ENCODE data around the gene NUDT1.

The NUDT1 gene

DNA sequence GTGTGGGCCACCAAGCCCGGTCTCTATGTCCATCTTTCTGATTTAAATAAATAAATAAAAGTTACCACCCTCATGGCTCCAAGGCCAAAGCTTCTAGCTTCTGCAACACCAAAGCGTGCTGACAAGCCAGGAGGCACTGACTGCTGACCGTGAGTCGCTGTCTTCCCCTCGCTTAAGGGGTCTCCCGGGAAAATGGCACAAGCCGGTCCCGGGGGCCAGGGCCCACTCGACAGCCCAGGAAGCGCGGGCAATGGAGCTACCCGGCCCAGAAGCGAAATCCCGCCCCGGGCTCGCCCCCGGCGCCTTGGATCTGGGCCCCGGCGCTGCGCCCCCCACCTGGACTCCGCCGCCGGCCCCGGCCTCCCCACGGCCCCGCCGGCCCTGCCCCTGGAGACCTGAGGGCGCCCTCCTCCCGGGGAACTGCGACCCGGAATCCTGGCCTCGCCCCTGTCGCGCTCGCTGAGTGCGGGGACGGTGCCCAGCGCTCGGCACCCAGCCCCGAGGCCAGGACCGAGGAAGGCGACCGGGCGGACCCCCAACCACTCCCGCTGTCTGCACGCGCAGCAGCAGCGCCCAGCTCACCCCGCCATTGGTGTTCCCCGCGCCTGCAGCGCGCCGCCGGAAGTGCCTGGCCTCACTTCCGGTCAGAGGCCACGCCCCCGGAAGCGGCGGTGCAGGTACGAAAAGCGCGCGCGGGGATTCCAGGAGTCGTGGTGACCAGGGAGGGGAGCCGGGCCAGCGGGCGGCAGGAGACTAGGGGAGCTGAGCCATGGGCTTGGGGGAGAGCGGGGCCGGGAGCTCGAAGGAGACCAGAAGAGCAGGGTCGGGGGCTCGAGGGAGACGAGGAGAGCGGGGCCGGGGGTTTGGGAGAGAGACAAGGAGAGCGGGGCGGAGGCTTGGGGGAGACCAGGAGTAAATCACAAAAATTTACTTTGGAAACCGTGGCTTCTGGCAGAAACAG is at the start of gene NUDT1, which contains the start of gene MRM2:
NUDT1 (plus strand) TSS at position 647 of the 961 bp plus-strand sequence. CDS start 2,349 bp downstream, outside the sequence.
MRM2 (minus strand) TSS at position 626 of the 961 bp plus-strand sequence; CDS start at position 590, 36 bp downstream.
- peak; percentile 44 for DNase-seq

DNA sequence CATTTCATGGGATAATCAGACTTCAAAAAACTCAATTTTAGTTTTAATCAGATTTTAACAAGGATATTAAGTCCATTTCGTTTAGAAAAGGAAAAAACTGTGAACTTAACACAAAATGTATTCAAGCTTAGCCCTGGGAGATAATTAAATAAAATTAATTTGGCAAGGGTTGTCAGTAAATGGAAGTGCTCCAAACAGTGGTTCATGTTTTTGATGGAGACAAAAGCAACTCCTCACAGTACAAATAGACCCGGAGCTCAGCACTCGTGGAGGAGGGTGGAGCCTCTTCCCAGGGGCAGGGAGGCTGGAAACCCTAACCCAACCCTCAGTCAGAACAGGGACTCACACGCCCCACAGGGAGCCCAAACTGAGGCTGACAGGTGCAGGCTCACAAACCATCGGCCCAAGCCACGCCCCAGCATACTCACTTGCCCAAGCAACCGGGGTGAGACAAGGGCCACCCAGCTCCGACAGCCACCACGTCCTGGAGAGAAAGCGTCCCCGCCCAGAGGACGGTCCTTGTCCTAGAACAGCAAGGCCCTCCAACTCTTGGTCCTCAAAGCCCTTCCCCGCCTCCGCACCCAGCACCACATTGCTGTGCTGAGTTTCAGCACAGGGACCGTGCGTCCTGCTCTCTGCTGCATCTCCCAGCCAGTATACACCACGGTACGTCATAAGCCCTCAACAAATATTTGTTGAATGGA is 49.0 kb upstream of the NUDT1 start:
- DNase-seq, result no peak

GRCh38 chr7:2193575-2194305 is 48.3 kb upstream of the NUDT1 start:
- no peak for DNase-seq

- no peak for DNase-seq
Observed at GRCh38 chr7:2195400-2196246, 46.4 kb upstream of the NUDT1 start.

DNA sequence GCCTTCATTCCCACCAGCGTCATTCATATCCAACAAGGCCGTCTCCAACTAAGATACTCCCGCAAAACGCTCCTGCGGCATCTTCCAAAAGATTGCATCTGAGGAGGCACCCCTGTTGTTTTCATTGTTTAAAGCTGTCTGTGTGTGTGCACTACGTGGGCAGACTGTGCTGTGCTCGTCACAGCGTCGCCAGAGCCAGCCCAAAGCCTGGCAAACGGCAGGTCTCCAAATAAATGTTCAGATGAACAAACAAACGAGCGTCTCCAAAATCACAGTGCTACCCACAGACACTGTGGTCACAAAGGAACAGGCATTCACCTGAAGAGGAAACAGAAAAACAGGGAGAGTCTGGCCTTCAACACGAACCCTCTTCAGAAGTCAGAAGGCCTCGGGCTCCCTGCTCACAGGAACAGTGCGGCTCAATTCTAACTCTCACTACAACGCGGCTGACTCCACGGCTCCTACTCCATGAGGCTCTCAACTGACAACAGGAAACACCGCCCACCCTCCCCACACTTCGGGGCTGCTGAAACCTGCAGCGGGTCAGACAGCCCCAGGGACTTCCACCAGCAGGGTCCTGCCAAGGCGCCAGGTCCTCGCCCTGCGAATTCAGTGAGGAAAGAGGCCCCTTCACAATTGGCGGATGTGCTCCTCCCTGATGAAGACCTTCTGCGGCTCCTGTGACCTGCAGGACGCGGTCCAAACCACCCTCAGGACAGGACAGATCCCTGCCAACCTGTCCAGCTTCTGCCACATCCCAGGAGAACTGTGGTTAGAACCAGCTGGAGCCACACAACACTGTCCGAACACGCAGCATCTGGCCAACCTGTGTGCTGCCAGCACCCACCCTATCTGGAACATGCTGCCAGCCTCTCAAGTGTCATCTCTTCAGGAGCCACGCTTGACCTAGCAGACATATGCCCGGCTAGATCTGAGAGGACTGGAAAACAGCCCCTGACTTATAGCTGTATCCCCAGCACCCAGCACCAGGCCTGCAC is 45.3 kb upstream of the NUDT1 start:
- no peak for DNase-seq

DNA sequence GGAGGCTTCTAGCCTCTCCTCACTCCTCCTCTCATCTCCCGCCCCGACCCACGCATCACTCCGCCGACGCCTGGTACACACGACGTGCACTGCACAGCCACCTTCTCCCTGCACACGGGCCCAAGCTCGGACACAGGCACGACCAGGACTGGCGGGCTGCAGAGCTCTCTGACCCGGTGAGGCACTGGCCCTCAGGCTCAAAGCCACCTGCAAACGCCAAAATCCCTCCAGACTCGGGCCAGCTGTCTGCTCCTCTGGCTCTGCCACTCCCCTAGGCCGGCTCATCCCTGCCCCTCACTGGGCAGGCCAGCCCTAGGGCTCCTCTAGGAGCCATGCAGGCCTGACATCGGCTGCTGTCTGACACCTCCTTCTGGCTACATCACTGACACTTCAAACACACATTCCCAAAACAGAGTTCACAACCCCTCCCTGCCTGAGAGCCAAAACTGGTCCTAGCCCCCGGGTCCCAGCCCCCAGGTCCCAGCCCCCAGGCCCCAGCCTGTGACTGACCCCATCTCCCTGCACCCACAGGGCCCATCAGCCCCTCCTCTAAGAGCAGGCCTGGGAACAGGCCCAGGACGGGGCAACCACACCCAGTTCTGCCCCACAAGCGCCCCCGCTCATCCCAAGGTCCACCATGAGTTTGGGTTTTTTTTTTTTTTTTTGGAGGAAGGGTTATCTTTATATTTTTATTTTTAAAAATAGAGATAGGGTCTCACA is 44.4 kb upstream of the NUDT1 start:
- no peak for DNase-seq

DNA sequence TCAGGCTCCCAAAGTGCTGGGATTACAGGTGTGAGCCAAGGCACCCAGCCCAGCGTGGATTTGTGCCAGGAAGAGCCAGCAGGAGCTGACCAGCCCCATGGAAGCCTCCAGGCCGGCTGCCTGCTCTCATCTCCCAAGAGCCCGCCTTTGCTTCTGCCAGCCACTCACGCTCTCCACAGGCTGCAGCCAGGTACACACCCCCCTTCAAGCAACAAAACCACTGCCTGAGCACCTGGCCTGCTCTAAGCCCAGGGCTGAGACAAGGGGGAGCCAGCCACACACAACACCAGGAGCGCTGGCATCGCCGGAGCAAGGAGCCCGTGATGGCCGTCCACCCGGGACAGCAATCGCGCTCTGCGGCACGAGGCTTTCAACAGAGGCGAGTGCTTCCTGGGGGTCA is 43.8 kb upstream of the NUDT1 start:
- no peak for DNase-seq

DNA sequence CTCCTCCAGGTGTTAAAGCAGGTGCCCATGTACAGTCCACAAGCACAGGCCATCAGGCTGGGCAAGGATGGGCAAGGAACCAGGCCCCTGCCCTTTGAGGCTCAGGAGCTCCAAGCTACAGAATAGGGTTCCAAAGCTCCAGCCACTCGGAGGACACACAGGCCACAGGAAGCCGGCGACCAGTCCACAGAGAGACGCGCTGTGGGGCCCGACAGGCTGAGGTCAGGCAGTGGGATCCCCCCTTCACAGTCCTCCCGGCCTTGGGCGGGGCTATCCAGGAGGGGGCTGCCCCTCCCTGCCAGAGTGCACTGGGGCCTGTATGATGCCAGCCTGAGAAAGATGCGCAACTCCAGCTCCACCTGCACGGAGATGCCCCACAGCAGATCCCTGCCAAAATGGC is 43.3 kb upstream of the NUDT1 start:
- DNase-seq, result no peak

- DNase-seq, result no peak
Observed at GRCh38 chr7:2199528-2199927, 42.5 kb upstream of the NUDT1 start.

GRCh38 chr7:2199956-2200583 is 42.0 kb upstream of the NUDT1 start:
- DNase-seq, result no peak

DNA sequence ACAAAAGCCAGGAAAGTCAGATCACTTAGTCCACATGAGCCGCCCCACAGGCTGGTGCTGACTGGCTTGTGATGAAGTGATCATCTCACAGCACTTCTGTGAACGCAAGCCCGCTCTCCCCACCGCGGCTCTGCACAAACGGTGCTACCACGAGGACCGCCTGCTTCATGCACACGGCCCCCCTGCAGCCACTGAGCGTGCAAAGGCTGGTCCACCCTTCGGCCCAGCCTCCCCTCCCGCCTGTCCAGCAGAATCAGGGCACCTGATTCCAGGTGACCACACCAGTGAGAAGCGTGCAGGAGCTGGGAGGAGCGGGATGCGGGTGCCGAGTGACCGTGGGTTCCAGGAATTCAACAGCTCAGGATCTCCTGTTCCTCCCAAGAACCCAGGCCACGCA is 41.4 kb upstream of the NUDT1 start:
- no peak for DNase-seq

DNA sequence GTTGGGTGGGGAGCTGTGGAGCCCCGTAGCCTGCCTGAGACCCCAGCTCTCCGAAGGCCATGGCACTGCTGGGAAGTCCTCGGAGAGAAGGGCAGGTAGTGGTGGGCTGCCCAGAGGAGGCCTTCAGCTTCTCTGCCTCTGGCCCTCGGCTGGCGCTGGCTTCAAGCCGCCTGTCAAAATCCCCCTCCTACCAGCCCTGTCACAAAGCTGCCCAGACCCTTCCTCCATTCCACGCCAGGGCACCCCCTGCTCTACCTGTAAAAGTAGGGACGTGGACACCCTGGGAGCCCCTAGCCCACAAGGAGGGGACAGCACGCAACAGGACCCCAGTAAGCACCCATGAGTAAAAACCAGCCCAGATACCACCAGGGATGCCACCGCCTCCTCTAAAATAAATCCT is 40.9 kb upstream of the NUDT1 start:
- no peak for DNase-seq

DNA sequence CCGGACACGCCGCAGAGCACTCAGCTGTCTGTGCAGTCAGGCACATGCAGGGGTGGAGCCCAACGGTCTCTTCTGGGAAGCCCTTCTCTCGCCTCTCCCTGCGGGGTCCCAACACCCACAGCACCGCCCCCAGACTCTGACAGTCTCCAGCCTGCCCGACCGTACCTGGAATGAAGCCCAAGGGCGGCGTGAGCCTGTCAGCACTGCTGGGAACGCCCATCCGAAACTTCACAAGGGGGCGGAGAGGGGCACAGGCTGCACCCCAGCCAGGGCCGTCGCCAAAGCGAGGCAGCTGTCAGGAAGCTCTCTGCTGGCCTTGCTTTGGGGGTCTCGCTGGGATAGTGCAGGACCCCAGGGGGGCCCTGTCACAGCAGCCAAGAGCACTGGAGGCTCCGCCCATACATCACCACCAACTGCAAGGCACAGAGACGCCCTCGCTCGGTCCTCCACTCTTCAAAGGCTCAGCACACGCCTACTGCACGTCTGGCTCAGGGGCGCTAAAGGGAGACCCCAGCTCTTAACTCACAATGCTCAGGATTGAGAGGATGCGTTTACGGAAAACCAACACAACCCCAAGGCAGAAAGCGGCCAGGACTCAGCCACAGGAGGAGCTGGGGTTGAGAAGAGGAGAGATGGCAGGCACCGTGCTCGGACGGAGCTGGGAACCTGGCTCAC is 40.2 kb upstream of the NUDT1 start:
- no peak for DNase-seq

GRCh38 chr7:2202361-2202761 is 39.7 kb upstream of the NUDT1 start:
- no peak for DNase-seq

DNA sequence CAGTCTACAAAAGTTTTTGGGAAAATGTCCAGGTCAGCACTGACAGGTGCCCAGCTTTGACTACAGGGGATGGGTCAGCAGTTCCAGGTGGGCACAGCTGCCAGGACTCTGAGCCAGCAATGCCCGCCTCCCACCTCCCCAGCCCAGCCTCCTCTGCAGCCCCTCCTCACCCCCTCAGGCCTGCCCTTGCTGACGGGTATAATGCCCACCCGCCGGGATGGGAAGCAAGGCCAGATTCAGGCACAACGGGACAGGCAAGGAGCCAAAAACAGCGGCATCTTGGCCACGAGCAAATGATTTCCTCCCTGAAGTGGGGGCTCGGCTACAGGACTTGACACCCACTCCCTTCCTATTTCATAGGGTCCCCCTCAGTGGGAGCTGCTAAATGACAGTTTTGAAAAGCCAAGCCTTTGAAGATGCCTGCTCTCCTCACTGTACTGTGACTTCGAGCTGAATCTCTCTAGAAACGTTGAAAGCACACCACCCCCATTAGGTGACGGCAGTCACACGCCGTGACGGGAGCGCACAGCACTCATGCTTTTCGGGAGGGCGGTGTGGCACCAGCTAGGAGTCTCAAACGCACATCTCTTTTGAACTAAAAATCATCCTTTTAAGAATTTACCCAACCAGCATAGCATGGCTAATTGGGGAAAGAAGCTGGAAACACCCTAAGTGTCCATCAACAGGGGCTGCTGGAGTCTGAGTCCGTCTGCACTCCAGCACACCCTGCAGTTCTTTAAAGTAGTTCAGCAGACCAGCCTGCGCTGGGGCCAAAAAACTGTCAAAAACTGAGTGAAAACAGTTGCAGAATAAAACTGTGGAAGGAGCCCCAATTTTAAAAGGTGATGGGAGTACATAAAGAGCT is 38.9 kb upstream of the NUDT1 start:
- DNase-seq, result no peak

DNA sequence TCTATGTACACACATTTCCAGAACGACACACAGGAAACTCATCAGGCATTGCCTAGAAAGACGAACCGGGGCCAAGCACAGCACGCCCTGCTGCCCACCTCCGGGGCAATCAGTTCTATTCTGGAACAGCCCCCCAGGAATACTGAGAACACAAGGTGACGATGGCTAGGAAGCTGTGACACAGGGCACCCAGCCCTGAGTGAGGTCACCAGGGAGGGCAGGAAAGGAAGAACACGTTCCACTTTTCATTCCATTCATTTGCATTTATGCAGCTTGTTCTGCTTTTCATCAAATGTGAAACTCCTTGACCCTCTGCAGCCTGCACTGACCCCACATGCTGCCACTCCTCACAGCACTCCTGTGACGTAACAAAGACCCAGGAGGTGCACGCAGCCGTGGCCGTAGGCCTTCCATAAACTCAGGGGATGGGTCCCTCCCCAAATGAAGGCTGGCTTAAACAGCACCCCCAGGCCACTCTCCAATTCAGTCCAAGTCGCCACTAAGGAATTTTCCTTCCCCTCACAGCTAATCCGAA is 38.2 kb upstream of the NUDT1 start:
- no peak for DNase-seq

- no peak for DNase-seq
Observed at GRCh38 chr7:2204446-2204845, 37.6 kb upstream of the NUDT1 start.

Data from amniotic stem cell (primary cell).